ENCODE data around the gene OSCP1.

OSCP1 gene

GRCh38 chr1:36472656-36473055, 22.4 kb upstream of the OSCP1 start:
- DNase-seq (ENCODE audit: low read depth): no peak

- no peak for DNase-seq (ENCODE audit: low read depth)
Observed at GRCh38 chr1:36471830-36472641, 21.8 kb upstream of the OSCP1 start.

- DNase-seq (ENCODE audit: low read depth): no peak
Observed at GRCh38 chr1:36469163-36469562, 18.9 kb upstream of the OSCP1 start.

GRCh38 chr1:36467700-36468455, 17.6 kb upstream of the OSCP1 start:
- no peak for DNase-seq (ENCODE audit: low read depth)

GRCh38 chr1:36467027-36467410, 16.8 kb upstream of the OSCP1 start:
- no peak for DNase-seq (ENCODE audit: low read depth)

- DNase-seq (ENCODE audit: low read depth): no peak
Observed at GRCh38 chr1:36466370-36467026, 16.2 kb upstream of the OSCP1 start.

- peak; percentile 6 for DNase-seq (ENCODE audit: low read depth)
Observed at GRCh38 chr1:36465731-36466369, 15.6 kb upstream of the OSCP1 start.

- DNase-seq (ENCODE audit: low read depth): peak; percentile 10
Observed at GRCh38 chr1:36464605-36465393, 14.5 kb upstream of the OSCP1 start.

- DNase-seq (ENCODE audit: low read depth): peak; percentile 93
Observed at GRCh38 chr1:36463803-36464604, 13.8 kb upstream of the OSCP1 start, which contains the start of gene MRPS15. MRPS15 (minus strand) TSS chr1:36464384; CDS start chr1:36464275, 109 bp downstream.

- DNase-seq (ENCODE audit: low read depth): no peak
Observed at GRCh38 chr1:36463463-36463802, 13.2 kb upstream of the OSCP1 start.

- DNase-seq (ENCODE audit: low read depth): no peak
Observed at GRCh38 chr1:36458910-36459309, 8.7 kb upstream of the OSCP1 start.

- DNase-seq (ENCODE audit: low read depth): no peak
Observed at GRCh38 chr1:36457691-36458090, 7.4 kb upstream of the OSCP1 start.

GRCh38 chr1:36456391-36456928, 6.2 kb upstream of the OSCP1 start:
- no peak for DNase-seq (ENCODE audit: low read depth)

- DNase-seq (ENCODE audit: low read depth): no peak
Observed at GRCh38 chr1:36455386-36455785, 5.1 kb upstream of the OSCP1 start.

- no peak for DNase-seq (ENCODE audit: low read depth)
Observed at GRCh38 chr1:36453600-36454388, 3.5 kb upstream of the OSCP1 start.

GRCh38 chr1:36453051-36453450, 2.8 kb upstream of the OSCP1 start:
- no peak for DNase-seq (ENCODE audit: low read depth)

- DNase-seq (ENCODE audit: low read depth): no peak
Observed at GRCh38 chr1:36450919-36451305, 661 bp upstream of the OSCP1 start.

GRCh38 chr1:36448530-36449056, 1.7 kb downstream of the OSCP1 start:
- DNase-seq (ENCODE audit: low read depth): no peak

GRCh38 chr1:36447450-36447849, 2.8 kb downstream of the OSCP1 start:
- DNase-seq (ENCODE audit: low read depth): no peak

All from stromal cell of bone marrow (primary cell).